Astrocyte of the spinal cord (primary cell): ENCODE data around the gene CDT1.

Experiments
- DNase-seq: peaks from one replicate; pipeline ENCODE4 v3.0.0; 2011; ENCODE audit warnings: low read depth, low spot score
- H3K4me3 ChIP-seq: 2 replicates; pipeline ENCODE4 v1.5.1; 2011; ENCODE audit warnings: low read depth, mild to moderate bottlenecking, low read length, moderate library complexity
- CTCF ChIP-seq: IDR thresholded peaks from 2 replicates; pipeline ENCODE4 v1.5.1; 2012; ENCODE audit warnings: low read depth, mild to moderate bottlenecking, low read length, inconsistent platforms
- in situ Hi-C: cut with HindIII; loops from 2 replicates; pipeline ENCODE4 v1.10.0; 2017; ENCODE audit warnings: low sequenced_read_pairs

The CDT1 gene

GRCh38 chr16:88804173-88804551 is 573 bp downstream of the CDT1 start:
- no peak for TF ChIP-seq CTCF
- H3K4me3 ChIP-seq, result peak overlapping the region; percentile 55
- in situ Hi-C loops, result no loop called here
- no peak for DNase-seq

- in situ Hi-C loops, result no loop called here
- no peak for TF ChIP-seq CTCF
- H3K4me3 ChIP-seq, result peak overlapping the region; percentile 55
- DNase-seq, result no peak
These were observed 1.2 kb downstream of the CDT1 start for GRCh38 chr16:88804552-88805339.

- in situ Hi-C loops, result no loop called here
- DNase-seq, result no peak
- H3K4me3 ChIP-seq, result no peak overlapping the region
- no peak for TF ChIP-seq CTCF
These were observed 1.7 kb downstream of the CDT1 start for GRCh38 chr16:88805340-88805715.

- in situ Hi-C loops, result no loop called here
- no peak for DNase-seq
- H3K4me3 ChIP-seq, result no peak overlapping the region
- TF ChIP-seq CTCF, result no peak
These were observed 2.4 kb downstream of the CDT1 start for GRCh38 chr16:88805887-88806393.

- in situ Hi-C loops, result no loop called here
- H3K4me3 ChIP-seq, result no peak overlapping the region
- TF ChIP-seq CTCF, result no peak
- no peak for DNase-seq
These were observed 3.0 kb downstream of the CDT1 start for GRCh38 chr16:88806491-88807111.

- in situ Hi-C loops, result no loop called here
- no peak for DNase-seq
- no peak for TF ChIP-seq CTCF
- no peak overlapping the region for H3K4me3 ChIP-seq
These were observed 3.6 kb downstream of the CDT1 start for GRCh38 chr16:88807142-88807625.
